ENCODE measurements around the gene HCRTR2.

DNA sequence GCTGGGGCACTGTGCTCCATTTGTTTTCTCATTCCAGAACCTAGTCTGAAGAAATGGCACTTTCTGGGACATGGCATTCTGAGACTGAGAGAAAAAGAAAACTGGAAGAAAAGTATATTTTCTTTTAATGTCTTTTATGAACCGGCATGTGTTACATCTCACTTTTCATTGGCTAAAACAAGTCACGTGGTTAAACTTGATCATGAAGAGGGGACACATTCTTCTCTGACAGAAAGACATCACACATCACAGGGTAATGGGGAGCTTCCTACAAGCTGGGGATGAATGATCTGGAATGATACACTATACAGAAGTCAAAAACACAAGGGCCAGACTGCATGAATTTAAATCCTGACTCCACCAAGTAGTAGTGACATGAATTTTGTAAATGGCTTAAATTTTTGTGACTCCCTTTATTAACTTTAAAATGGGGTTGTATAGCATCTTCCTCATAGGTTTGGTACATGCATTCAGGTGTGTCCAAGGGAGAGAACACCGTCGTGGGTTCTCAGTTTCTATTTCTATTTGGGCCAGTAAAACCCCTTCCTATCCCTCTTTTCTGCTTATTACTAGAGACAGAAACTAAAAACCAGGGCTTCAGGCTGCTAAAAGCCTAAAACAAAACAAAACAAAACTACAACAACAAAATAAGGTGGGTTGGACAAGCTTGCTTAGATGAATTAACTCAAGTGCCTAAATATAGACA is 91.2 kb downstream of the HCRTR2 start:
- TF ChIP-seq GATA2 (IDR thresholded peaks at IDR 0.05; ENCODE audit: low read depth, low read length) (no peak), GATA3 (IDR thresholded peaks at IDR 0.05; ENCODE audit: low read depth, low read length) (no peak)

Measured in SH-SY5Y (cell line).